Activated CD4-positive, CD25-positive, alpha-beta regulatory T cell treated with anti-CD3 and anti-CD28 coated beads, Interleukin-2, amount 50 U/mL, for 24 hours (primary cell): ENCODE data around the gene LCE1C.

Source experiments
- ATAC-seq, 2 donors: fragments of 150-1000 bp; cut with Tn5 transposase; one replicate each; pipeline ENCODE4 v1.10.0; 2021; ENCODE audit warnings: mild to moderate bottlenecking in 1 of 2, moderate library complexity in 1 of 2

The LCE1C gene, protein sequence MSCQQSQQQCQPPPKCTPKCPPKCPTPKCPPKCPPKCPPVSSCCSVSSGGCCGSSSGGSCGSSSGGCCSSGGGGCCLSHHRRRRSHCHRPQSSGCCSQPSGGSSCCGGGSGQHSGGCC

DNA sequence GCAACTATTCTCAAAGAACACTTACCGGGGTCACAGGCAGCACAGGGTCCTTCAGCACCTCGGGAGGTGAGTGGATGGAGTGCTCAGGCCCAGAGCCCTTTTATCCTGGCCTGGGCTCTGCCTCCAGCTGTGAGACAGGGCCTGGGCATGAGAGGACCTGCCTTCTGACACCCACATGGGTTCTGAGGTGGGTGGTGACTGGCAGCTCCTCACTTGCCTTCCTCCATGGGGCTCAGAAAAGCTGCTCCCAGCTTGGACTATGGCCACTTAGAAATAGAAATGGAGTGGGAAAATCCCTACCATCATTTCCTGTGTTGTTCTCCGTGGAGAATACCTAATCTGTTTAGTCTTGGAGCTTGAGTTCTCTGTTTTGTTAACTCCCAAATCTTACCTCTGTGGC is at the start of gene LCE1C:
TSS of gene LCE1C (minus strand) at position 76 of the 400 bp plus-strand sequence. CDS start 1,173 bp downstream, outside the sequence.
- ATAC-seq = no peak

DNA sequence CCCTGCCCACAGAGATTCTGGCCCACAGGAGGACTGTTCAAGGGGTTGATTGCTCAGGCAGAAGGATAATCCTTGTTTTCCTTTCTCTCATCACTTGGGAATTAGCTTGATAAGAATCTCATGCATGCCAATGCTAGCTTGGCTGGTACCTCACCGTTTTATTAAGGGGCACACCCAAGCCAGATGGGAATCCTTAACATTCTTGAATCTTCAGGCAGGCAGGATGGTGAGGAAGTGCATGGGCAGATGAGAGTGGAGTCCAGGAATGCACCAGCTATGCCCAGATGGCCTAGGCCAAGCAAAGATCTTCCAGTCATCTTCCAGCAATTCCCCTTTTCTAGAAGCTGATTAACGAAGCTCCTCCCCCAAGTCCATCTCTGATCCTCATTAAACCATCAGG is 49.2 kb upstream of the LCE1C start:
- no peak for ATAC-seq

DNA sequence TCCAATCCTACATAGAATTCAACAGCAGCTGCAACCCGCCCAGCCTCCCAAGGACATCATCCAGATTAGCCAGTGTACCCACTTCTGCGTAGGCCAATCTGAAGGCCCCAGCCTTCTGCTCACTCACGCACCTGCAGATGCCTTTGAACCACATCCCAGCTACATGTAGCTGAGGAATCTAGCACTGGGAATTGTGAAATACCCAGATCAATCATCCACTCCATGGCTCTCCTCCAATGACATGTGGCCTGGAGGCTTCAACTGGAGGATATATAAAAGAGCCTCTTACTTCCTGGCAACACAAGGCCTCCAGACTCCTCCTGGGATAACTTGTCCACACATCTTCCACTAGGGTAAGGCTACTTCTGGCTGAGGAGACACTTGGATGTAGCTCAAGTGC is 36.1 kb upstream of the LCE1C start, which contains the start of gene LCE6A:
TSS of gene LCE6A (plus strand) at position 301 of the 400 bp plus-strand sequence. CDS start 665 bp downstream, outside the sequence.
- ATAC-seq = no peak

DNA sequence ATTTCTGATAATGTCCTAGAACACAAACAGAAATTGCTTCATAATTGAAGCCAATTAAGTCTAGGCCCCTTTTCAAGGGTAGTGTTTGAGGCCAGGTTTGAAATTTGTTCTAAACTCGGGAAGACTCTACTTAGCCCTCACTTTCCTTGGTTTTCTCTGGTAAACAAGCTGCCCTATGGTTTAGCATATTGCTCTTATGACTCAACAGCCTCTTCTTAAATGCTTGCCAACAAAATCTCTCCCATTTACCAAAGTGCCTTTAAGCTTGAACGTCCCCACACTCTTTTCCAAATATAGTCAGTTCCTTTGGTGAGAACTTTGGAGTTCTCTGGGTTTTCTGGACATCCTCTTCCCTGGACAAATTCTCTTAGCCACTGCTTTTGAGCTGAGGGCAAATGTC is 30.4 kb upstream of the LCE1C start:
- ATAC-seq = no peak

DNA sequence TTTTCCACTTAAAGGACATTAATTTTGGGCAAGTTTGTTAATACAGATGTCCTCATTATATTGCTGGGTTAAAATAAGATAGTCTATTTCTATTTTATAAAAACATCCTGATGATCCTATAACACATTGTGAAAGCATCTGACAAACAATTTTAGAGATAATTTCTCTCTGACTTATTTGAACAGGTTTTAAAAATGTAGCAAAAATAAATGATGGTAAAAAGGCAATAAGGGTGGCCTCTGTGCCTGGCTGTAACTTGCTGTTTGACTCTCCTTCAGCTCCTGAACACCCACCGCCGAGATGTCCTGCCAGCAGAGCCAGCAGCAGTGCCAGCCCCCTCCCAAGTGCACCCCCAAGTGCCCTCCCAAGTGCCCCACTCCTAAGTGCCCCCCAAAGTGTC is 20.7 kb upstream of the LCE1C start, which contains the start of gene LCE1A:
TSS of gene LCE1A (plus strand) at position 301 of the 400 bp plus-strand sequence. CDS start at position 301, 0 bp downstream.
- ATAC-seq = no peak

DNA sequence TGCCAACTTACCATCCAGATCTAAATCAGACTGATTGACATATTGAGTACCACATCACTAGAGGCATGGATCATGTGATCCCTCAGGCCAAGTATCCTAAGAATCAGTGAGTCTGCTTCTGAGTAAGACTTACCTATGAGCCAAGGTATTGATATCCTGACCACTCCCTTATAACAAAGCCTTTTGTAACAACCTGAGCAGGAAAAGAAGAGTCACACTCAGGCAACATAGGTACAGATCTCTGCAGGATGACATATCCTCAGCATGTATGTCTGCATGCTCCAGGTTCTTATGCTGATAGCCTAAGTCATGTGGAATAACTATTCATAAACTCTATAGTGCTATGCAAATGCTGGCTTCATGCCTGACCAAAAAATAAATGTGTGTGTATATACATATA is 18.5 kb upstream of the LCE1C start:
- ATAC-seq = no peak

DNA sequence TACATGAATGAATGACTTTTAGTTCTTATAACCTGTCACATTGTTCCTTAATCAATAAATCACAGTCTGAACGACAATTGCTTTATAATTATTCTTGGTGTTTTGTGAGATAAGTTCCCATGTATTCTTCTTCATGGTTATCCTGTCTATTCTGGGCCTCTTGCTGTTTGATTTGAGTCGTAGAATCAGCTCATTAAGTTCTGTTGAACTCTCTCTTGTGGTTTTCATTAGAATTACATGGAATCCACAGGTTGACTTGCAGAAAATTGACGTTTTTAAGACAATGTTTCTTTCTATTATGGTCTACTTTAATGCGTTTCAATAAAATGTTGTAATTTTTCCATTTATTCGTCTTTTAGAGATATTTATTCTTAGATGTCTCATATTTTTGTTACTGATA is 16.8 kb upstream of the LCE1C start:
- ATAC-seq = no peak

DNA sequence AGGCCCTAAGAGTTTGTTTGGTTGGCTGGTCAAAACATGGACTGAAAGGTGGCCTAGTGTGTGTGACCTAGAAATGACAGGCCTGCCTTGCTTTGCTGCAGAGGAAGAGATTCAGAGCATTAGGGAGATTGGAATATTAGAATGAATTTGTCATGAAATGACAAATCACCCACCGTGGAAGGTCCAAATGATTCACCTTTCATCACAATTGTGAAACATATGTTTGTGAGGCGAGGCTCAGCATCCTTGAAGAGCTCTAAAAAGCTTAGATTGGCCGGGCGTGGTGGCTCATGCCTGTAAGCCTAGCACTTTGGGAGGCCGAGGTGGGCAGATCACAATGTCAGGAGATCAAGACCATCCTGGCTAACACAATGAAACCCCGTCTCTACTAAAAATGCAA is 10.9 kb upstream of the LCE1C start:
- ATAC-seq = no peak

DNA sequence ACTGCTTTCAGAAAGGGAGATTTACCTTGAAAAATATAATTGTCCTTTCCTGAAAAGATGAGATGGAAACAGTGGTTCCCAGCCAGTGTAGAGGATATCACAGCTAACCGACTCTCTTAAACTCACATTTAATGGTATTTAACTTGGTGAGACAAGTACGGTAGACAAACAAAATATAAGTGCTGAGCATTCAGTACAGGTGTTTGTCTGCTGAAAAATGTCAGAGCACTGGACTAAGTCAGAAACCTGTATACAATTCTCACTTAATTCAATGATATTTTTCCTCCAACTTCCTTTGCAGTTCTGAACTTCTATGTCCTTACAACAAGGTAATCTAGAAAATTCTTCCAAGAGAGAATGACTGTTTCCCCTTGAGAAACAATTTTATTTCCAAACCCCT is 5.2 kb upstream of the LCE1C start, which contains the start of gene LCE1B:
TSS of gene LCE1B (plus strand) at position 301 of the 400 bp plus-strand sequence. CDS start 476 bp downstream, outside the sequence.
- ATAC-seq = no peak

DNA sequence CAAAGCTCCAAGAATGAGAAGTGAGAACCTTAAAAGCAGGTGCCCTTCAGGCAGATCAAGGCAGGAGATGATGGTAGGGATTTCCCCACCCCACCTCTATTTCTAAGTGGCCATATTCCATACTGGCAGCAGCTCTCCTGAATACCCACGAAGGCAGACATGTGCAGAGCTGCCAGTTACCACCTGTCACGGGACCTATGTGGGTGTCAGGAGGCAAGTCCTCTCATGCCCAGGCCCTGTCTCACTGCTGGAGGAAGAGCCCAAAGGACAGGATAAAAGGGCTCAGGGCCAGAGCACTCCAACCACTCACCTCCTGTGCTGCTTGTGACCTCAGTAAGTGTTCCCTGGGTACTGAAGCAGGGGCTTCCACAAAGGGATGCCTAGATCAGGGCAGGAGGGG is 4.6 kb upstream of the LCE1C start:
- peak in 1 of 2 donors; percentile 25 for ATAC-seq

DNA sequence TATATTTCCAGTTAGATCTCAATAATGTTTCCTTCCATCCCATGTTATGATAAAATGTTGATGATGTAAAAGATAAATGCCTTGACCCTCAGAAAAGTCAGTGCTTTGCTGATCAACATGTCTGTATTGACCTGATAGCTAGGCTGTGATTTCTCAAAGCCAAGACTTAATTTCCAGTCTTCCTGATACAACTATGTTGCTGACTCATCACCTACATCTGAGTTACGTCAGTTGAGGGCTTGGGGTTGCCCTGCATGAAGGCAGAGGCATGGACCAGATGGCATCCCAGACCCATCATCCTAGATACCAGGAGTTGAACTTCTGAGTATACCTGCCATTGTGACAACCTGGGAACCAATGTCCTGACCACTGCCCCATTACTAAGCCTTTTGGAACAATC is 5.1 kb downstream of the LCE1C start:
- no peak for ATAC-seq

DNA sequence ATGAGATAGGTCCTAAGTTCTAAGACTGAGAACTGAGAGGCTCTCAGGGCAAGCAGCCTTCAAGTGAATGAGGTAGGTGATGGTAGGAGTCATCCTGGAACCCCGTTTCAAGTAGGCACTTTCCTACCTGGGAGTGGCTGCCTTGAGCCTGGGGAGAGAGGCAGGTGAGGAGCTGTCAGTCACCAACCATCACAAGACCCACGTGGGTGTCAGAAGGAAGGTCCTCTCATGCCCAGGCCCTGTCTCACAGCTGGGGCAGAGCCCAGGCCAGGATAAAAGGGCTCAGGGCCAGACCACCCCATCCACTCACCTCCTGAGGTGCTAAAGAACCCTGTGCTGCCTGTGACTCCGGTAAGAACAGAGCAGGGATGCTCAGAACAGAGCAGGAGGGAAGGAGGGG is 10.0 kb downstream of the LCE1C start, which contains the start of gene LCE1D:
TSS of gene LCE1D (plus strand) at position 301 of the 400 bp plus-strand sequence. CDS start 1,074 bp downstream, outside the sequence.
- ATAC-seq = no peak

DNA sequence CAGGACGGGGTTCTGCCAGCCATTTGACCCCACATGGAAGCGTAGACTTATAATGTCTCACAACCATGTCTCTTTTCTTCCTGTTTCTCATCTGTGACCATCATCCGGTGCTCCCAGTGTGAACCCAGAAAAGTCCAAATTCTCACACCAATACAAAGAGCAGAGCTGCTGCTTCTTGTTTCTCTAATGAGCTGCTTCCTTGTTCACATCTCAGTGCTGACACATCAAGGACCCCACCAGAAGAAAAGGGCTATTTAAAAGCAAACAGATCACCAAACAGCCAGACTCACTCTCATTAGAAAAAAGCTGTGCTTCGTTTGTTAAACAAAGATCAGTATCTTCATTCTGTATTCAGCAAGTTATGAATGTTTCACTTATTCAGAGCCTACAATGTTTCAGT is 10.8 kb downstream of the LCE1C start:
- ATAC-seq = no peak

DNA sequence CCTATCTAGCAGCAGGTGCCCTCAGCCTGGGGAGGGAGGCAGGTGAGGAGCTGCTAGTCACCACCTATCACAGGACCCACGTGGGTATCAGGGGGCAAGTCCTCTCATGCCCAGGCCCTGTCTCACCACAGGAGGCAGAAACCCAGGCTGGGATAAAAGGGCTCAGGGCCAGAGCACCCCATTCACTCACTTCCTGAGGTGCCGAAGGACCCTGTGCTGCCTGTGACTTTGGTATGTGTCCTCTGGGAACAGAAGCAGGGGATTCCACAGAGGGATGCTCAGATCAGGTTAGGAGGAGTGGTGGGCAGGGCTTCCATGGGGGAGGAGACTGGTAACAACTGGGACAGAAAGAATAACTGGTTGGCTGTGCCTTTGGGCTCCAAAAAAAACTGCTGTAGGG is 20.4 kb downstream of the LCE1C start, which contains the start of gene LCE1E:
TSS of gene LCE1E (plus strand) at position 181 of the 400 bp plus-strand sequence. CDS start 1,043 bp downstream, outside the sequence.
- ATAC-seq = no peak

DNA sequence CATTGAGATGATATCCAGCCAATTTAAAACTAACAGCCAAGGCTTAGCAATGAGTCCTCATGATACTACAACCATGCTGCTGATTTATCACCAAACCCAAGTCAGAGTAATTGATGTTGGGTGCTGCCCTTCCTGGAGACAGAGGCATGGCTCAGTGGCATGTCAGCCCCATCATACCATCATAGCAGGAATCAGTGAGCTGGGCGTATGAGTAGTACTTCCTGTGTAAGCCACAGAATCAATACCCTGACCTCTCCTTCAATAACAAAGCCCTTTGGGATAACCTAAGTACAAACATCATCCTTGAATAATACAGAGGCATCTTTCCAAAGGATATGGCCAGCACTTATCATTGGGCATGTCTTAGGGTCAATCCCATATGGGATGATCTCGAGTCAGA is 23.4 kb downstream of the LCE1C start:
- no peak for ATAC-seq

DNA sequence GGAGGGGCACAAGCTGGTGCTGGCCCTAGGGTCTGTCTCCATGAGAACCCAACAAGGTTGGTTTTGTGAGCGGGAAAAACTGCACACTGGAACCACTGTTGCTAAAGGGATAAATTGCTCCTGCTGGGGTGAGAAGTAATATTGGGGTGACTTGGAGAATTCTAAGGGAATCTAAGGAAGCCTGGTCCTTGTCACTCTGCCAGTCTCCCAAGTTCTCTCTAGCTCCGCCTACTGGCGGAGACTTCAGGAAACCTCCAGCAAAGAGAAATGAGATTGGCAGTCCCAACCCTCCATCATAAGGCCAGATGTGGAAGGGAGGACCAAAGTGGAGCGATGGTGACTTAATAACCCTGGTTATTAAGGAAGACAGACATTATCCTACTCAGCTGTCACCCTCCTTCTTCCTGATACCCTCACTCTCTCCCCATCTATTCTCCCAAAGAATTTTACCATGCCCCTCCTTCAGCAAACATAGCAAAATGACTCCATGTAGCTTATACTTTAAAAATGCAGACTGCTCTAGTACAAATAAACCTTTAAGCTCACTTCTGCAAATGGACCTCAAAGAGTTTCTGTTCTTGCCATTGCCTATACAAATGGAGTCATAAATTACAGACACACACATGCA is 28.8 kb downstream of the LCE1C start:
- ATAC-seq = no peak

DNA sequence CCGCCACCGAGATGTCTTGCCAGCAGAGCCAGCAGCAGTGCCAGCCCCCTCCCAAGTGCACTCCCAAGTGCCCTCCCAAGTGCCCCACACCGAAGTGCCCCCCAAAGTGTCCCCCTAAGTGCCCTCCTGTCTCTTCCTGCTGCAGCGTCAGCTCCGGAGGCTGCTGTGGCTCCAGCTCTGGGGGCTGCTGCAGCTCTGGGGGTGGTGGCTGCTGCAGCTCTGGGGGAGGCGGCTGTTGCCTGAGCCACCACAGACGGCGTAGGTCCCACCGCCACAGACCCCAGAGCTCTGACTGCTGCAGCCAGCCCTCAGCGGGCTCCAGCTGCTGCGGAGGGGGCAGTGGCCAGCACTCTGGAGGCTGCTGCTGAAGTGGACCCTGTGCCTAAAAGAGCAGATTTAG is 30.1 kb downstream of the LCE1C start:
- ATAC-seq = no peak

DNA sequence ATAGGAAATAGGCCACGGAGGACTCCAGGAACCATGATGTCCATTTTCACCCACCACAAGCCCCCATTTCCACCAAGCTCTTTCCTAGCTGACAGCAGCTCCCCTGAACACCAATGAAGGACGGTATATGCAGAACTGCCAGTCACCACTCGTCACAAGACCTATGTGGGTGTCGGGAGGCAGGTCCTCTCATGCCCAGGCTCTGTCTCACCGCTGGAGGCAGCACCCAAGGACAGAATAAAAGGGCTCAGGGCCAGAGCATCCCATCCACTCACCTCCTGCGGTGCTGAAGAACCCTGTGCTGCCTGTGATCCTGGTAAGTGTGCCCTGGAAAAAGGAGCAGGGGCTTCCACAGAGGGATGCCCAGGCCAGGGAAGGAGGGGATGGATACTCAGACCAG is 31.6 kb downstream of the LCE1C start, which contains the start of gene LCE1F:
TSS of gene LCE1F (plus strand) at position 266 of the 400 bp plus-strand sequence. CDS start 1,232 bp downstream, outside the sequence.
- no peak for ATAC-seq

DNA sequence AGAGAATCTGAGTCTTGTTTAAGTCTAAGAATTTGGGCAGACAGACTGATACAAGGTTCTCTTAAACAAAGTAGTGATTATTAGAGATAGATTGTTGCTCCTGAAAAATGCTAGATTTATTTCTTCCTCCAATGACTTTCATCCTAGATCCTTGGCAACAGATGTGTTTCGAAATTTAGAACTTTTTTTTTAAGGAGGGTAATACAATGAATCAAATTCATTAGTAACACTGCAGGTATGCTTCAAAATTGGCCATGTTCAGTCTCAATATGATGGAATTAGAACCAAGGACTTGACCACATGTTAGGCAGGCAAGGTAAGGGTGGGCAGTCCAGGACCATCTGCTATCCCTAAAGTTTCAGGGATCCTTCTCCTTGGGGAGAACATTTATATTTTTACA is 36.0 kb downstream of the LCE1C start:
- no peak for ATAC-seq

DNA sequence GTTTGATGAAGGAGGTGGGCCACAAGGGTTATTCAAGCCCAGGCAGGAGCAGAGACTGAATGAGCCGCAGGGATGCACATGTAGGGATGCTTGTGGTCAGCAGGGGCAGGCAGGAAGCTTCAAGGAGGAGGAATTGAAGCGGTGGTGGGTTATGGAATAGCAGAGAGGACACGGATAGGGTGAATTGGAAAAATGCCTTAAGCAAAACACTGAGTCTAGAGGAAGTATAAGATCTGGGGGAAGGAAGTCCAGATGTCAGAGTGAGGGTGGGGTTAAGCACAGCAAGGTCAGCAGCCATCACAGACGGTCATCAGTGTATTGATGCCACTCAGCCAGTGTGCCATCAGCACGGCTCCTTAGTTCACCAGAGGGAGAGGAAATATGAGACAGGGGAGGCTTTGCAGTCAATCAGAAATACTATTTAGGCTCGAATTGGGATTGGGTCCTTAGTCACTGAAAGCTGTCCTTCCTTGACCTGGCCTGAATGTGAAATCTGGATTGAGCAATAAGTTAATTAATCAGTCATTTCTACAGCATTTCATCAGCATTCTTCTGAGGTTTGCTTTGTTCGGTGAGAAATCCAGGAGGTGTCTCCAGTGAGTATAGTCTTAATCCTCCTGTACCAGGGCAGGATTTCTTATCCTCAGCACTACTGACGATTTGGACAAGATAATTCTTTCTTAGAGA is 37.5 kb downstream of the LCE1C start:
- no peak for ATAC-seq

DNA sequence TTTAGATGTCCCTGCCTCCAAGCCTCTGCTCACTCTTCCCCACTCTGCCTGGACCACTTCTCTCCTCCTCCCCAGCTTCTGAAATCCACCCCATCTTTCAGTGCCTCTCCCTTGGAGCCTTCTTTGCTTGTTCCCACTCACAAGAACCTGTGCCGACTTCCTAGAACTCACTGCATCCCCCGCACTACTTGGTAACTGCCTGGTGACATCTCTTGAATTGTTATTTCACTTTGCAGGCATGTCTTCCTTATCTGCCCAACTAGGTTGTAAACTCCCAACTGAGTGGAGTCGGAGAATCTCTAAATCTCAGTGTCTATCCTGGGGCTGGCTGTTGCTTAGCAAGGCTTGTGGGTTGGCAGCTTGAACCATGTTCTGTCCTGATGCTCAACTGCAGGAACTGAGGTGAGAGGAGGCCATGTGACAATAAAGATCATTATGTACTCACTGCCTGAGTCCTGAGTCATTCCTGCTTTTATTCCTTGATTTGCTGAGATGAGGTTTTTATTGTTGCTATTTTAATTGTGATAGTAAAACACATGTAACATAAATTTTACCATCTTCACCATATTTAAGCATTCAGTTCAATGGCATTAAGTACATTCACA is 44.7 kb downstream of the LCE1C start:
- no peak for ATAC-seq

DNA sequence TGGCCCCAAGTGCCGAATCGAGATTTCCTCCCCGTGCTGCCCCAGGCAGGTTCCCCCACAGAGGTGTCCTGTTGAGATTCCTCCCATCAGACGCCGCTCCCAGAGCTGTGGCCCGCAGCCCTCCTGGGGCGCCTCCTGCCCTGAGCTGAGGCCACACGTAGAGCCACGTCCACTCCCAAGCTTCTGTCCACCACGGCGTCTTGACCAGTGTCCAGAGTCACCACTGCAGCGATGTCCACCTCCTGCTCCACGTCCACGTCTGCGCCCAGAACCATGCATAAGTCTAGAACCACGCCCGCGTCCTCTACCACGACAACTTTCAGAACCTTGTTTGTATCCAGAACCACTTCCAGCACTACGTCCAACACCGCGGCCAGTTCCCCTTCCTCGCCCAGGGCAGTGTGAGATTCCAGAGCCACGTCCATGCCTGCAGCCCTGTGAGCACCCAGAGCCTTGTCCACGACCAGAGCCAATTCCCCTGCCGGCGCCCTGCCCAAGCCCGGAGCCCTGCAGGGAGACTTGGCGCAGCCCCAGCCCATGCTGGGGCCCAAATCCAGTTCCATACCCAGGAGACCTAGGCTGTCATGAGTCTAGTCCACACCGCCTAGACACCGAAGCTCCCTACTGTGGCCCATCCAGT is 45.8 kb downstream of the LCE1C start:
- ATAC-seq = no peak
